Ascending aorta (tissue), 2 donors: ENCODE measurements around the gene CHSY1. TPM values are rescaled to one million over a fixed set of nuclear protein-coding genes. Genes with fewer than 3 reads are reported as not detected.

Experiments used
- DNase-seq, 2 donors: peaks; one replicate each; pipeline ENCODE4 v3.0.0-alpha.2; 2019; ENCODE audit warnings: low spot score in 2 of 2
- H3K27ac ChIP-seq, 2 donors: fragments of 200-600 bp; sonication (generic); one replicate each; pipeline ENCODE4 v1.5.1; 2016 to 2017; ENCODE audit warnings: mild to moderate bottlenecking in 1 of 2
- H3K27me3 ChIP-seq: fragments of 200-600 bp; sonication (generic); one replicate; pipeline ENCODE4 v1.5.1; 2017
- H3K36me3 ChIP-seq, 2 donors: fragments of 200-600 bp; sonication (generic); one replicate each; pipeline ENCODE4 v1.5.1; 2016
- H3K4me1 ChIP-seq, 2 donors: fragments of 200-600 bp; sonication (generic); one replicate each; pipeline ENCODE4 v1.5.1; 2016 to 2017; ENCODE audit warnings: mild to moderate bottlenecking in 1 of 2
- H3K4me3 ChIP-seq, 2 donors: fragments of 200-600 bp; sonication (generic); one replicate each; pipeline ENCODE4 v1.5.1; 2016 to 2017; ENCODE audit warnings: mild to moderate bottlenecking in 1 of 2
- H3K9me3 ChIP-seq, 2 donors: fragments of 200-600 bp; sonication (generic); one replicate each; pipeline ENCODE4 v1.5.1; 2016
- CTCF ChIP-seq, 3 experiments: fragments of 200-600 bp in 2 of 3; fragments of 450-650 bp in 1 of 3; sonication (generic) in 2 of 3; IDR thresholded peaks; one replicate each; pipeline ENCODE4 v1.5.1; 2016 to 2019; ENCODE audit warnings: antibody characterized with exemption in 3 of 3, mild to moderate bottlenecking in 1 of 3, moderate library complexity in 1 of 3
- intact Hi-C: fragments of 100-400 bp; cut with DNase I; formaldehyde crosslinking; loops from one replicate; pipeline ENCODE4 v1.15.1; 2023
- total RNA-seq: library from RNA; depleted of rRNA; stranded (reverse); fragments of >200 nt; gene quantifications from one replicate; pipeline ENCODE4 v1.1.0, GENCODE V29; 2016

The CHSY1 gene
- total RNA-seq, 1 donor from 2014 or later, result 47.4 TPM

DNA sequence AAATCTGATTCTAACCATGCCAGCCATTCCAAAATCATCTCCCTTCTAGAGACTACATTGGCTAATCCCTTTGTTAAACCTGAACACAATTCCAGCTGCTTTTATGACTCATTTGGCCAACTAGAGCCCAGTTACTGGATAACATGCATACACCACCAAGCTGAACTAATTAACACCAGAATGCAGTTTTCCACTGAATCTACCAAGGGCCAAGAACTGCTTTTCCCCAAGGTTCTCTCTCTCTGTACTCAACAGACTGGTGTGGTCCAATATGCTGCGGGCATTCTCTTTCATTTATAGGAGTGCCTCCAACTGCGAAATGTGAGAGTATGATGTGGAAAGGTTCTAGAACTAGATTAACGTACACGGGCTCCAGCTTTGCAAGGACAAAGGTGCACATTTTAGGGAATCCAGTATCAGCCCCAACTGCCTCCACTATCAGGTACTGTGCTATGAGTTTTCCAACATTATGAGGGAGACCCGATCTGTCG is 1.5 kb downstream of the CHSY1 start:
- Histone ChIP-seq H3K4me3 (peak overlapping the region; percentile 94 to 96), H3K36me3 (no peaks in the 10 kb centered on the region), H3K4me1 (peaks cover 12 to 48% of the 10 kb centered on the region in 2 donors), H3K27ac (peak overlapping the region; percentile 69 to 84), H3K9me3 (no peaks in the 10 kb centered on the region), H3K27me3 (no peaks in the 10 kb centered on the region)
- peak in 1 of 2 donors; percentile 61 for DNase-seq
- no peak for TF ChIP-seq CTCF (IDR thresholded peaks at IDR 0.05)
- intact Hi-C loops, result loop anchor here (2.0 to 10.0 kb wide), 3 partner anchors 50 to 646 kb away; partner anchors contain the start of genes ASB7 and LINS1

DNA sequence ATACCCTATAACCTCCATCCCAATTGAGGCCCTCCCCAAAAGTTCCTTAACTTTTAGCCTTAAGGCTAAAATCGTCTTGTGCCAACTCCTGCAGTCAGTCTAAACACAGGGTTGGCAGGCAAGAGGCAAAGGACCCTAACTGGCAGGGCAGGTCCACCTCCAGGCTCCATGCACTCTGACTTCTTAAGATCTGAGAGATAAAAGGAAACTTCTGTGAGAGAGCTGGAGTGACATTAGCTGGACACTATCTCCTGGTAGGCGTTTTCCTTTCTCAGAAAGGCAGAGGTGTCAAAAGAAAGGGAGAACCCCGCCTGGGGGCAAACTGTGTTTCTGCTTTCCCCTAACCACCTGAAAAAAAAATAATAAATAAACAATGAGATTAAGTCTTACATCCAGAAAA is 3.6 kb downstream of the CHSY1 start:
- Histone ChIP-seq H3K4me1 (peaks cover 20 to 68% of the 10 kb centered on the region in 2 donors), H3K27me3 (no peaks in the 10 kb centered on the region), H3K36me3 (no peaks in the 10 kb centered on the region), H3K9me3 (no peaks in the 10 kb centered on the region), H3K4me3 (peak overlapping the region in 1 of 2 donors; percentile 28), H3K27ac (peak overlapping the region in 1 of 2 donors; percentile 71)
- no peak for TF ChIP-seq CTCF (IDR thresholded peaks at IDR 0.05)
- DNase-seq, result peak in 1 of 2 donors; percentile 43
- intact Hi-C loops, result no loop called here

- TF ChIP-seq CTCF (IDR thresholded peaks at IDR 0.05), result no peak
- peak overlapping the region; percentile 52 to 71 for H3K27ac ChIP-seq
- H3K4me3 ChIP-seq, result peak overlapping the region; percentile 28 to 37
- intact Hi-C loops, result loop anchor here (2.0 kb wide), 1 partner anchor 40 kb away; no protein-coding TSS in a partner anchor
- H3K27me3 ChIP-seq, result no peaks in the 10 kb centered on the region
- H3K9me3 ChIP-seq, result no peaks in the 10 kb centered on the region
- H3K4me1 ChIP-seq, result peaks cover 20 to 73% of the 10 kb centered on the region in 2 donors
- peaks cover 0 to 4% of the 10 kb centered on the region in 2 donors for H3K36me3 ChIP-seq
- peak in 1 of 2 donors; percentile 48 for DNase-seq
Measured at GRCh38 chr15:101246824-101247745, 4.8 kb downstream of the CHSY1 start.

DNA sequence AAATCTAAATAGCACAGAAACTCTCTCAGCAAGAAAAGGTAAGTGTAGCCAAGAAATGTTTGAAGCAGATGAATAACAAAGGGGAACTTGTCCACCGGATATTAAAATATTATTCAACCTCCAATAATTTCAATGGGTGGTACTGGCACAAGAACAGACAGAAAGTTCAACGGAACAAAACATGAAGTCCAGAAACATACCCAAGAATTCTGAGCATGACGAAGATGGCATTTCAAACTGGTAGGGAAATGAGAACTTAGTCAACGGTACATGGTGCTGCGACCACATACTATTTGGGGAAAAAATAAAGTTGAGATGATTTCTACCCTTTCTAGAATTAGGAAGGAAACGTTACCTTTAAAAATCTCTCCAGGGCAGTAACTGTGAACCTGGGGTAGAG is 5.5 kb downstream of the CHSY1 start:
- Histone ChIP-seq H3K36me3 (peaks cover 0 to 4% of the 10 kb centered on the region in 2 donors), H3K27ac (peak overlapping the region; percentile 52 to 71), H3K27me3 (no peaks in the 10 kb centered on the region), H3K9me3 (no peaks in the 10 kb centered on the region), H3K4me3 (peak overlapping the region in 1 of 2 donors; percentile 28), H3K4me1 (peaks cover 20 to 73% of the 10 kb centered on the region in 2 donors)
- TF ChIP-seq CTCF (IDR thresholded peaks at IDR 0.05), result no peak
- intact Hi-C loops, result loop anchor here (2.0 kb wide), 1 partner anchor 40 kb away; no protein-coding TSS in a partner anchor
- DNase-seq, result peak in 1 of 2 donors; percentile 39

- Histone ChIP-seq H3K27me3 (no peaks in the 10 kb centered on the region), H3K27ac (peak overlapping the region; percentile 52 to 71), H3K4me3 (peak overlapping the region in 1 of 2 donors; percentile 12), H3K9me3 (no peaks in the 10 kb centered on the region), H3K36me3 (peaks cover 0 to 4% of the 10 kb centered on the region in 2 donors), H3K4me1 (peaks cover 21 to 78% of the 10 kb centered on the region in 2 donors)
- DNase-seq, result peak in 1 of 2 donors; percentile 60
- TF ChIP-seq CTCF (IDR thresholded peaks at IDR 0.05), result no peak
- intact Hi-C loops, result no loop called here
Measured at GRCh38 chr15:101244889-101245668, 6.8 kb downstream of the CHSY1 start.
